ENCODE data around the gene ZNF554.
A peak's percentile ranks its signal among the peaks of the same experiment; 100 is the strongest.

The ZNF554 gene

GRCh38 chr19:2827840-2828489, 8.3 kb downstream of the ZNF554 start:
- DNase-seq (ENCODE audit: low read depth), result no peak

- no peak for DNase-seq (ENCODE audit: low read depth)
These were observed 14.7 kb downstream of the ZNF554 start for GRCh38 chr19:2834294-2834871.

- DNase-seq (ENCODE audit: low read depth), result no peak
These were observed 17.8 kb downstream of the ZNF554 start for GRCh38 chr19:2837430-2837829.

- peak; percentile 97 for DNase-seq (ENCODE audit: low read depth)
These were observed 21.4 kb downstream of the ZNF554 start, which contains the start of gene ZNF555 for GRCh38 chr19:2840794-2841791. Gene ZNF555 (plus strand): TSS chr19:2841475. CDS start chr19:2841573, 98 bp downstream.

GRCh38 chr19:2841855-2842574, 22.3 kb downstream of the ZNF554 start:
- no peak for DNase-seq (ENCODE audit: low read depth)

GRCh38 chr19:2845107-2845506, 25.4 kb downstream of the ZNF554 start:
- no peak for DNase-seq (ENCODE audit: low read depth)

GRCh38 chr19:2846180-2846894, 26.7 kb downstream of the ZNF554 start:
- DNase-seq (ENCODE audit: low read depth), result no peak

- DNase-seq (ENCODE audit: low read depth), result no peak
These were observed 27.8 kb downstream of the ZNF554 start for GRCh38 chr19:2847507-2847906.

- no peak for DNase-seq (ENCODE audit: low read depth)
These were observed 28.9 kb downstream of the ZNF554 start for GRCh38 chr19:2848616-2849015.

- DNase-seq (ENCODE audit: low read depth), result no peak
These were observed 30.7 kb downstream of the ZNF554 start for GRCh38 chr19:2850256-2850925.

GRCh38 chr19:2852598-2852997, 32.9 kb downstream of the ZNF554 start:
- no peak for DNase-seq (ENCODE audit: low read depth)

- no peak for DNase-seq (ENCODE audit: low read depth)
These were observed 33.4 kb downstream of the ZNF554 start for GRCh38 chr19:2853015-2853606.

GRCh38 chr19:2854849-2855248, 35.2 kb downstream of the ZNF554 start:
- DNase-seq (ENCODE audit: low read depth), result no peak

GRCh38 chr19:2856457-2857050, 36.9 kb downstream of the ZNF554 start:
- DNase-seq (ENCODE audit: low read depth), result no peak

- DNase-seq (ENCODE audit: low read depth), result no peak
These were observed 39.2 kb downstream of the ZNF554 start for GRCh38 chr19:2858864-2859263.

GRCh38 chr19:2863816-2864215, 44.1 kb downstream of the ZNF554 start:
- DNase-seq (ENCODE audit: low read depth), result no peak

- no peak for DNase-seq (ENCODE audit: low read depth)
These were observed 45.8 kb downstream of the ZNF554 start for GRCh38 chr19:2865334-2866100.

GRCh38 chr19:2866495-2867024, 46.9 kb downstream of the ZNF554 start:
- DNase-seq (ENCODE audit: low read depth), result no peak
